Stimulated activated CD4-positive, alpha-beta T cell treated with anti-CD3 and anti-CD28 coated beads, Interleukin-4, amount 100 ng/mL, for 24 hours (primary cell): ENCODE results near the gene ITPR2.
"Not testable (repeated sequence)": the region's sequence is repeated elsewhere in the genome, so short reads cannot be mapped to it uniquely, and the experiment has no call there.

Experiments used
- DNase-seq: peaks from one replicate; pipeline ENCODE4 v3.0.0-alpha.2; 2020

ITPR2 gene

GRCh38 chr12:26433701-26434100, 399.3 kb downstream of the ITPR2 start:
- not testable (repeated sequence) for DNase-seq

GRCh38 chr12:26431211-26431610, 401.8 kb downstream of the ITPR2 start:
- DNase-seq = no peak

- not testable (repeated sequence) for DNase-seq
Observed at GRCh38 chr12:26430596-26430995, 402.4 kb downstream of the ITPR2 start.

GRCh38 chr12:26429070-26429691, 403.8 kb downstream of the ITPR2 start:
- no peak for DNase-seq

GRCh38 chr12:26428420-26428819, 404.6 kb downstream of the ITPR2 start:
- DNase-seq = no peak

GRCh38 chr12:26426652-26427051, 406.3 kb downstream of the ITPR2 start:
- DNase-seq = no peak

- DNase-seq = no peak
Observed at GRCh38 chr12:26425587-26426260, 407.3 kb downstream of the ITPR2 start.

- DNase-seq = no peak
Observed at GRCh38 chr12:26422839-26423398, 410.1 kb downstream of the ITPR2 start.

- no peak for DNase-seq
Observed at GRCh38 chr12:26416550-26416949, 416.4 kb downstream of the ITPR2 start.

GRCh38 chr12:26410689-26411088, 422.3 kb downstream of the ITPR2 start:
- DNase-seq = no peak

GRCh38 chr12:26406813-26407212, 426.2 kb downstream of the ITPR2 start:
- no peak for DNase-seq

- no peak for DNase-seq
Observed at GRCh38 chr12:26406391-26406790, 426.6 kb downstream of the ITPR2 start.

- no peak for DNase-seq
Observed at GRCh38 chr12:26403601-26404000, 429.4 kb downstream of the ITPR2 start.

- no peak for DNase-seq
Observed at GRCh38 chr12:26402648-26403047, 430.3 kb downstream of the ITPR2 start.

- DNase-seq = no peak
Observed at GRCh38 chr12:26401874-26402273, 431.1 kb downstream of the ITPR2 start.

GRCh38 chr12:26400627-26401026, 432.4 kb downstream of the ITPR2 start:
- no peak for DNase-seq

- DNase-seq = no peak
Observed at GRCh38 chr12:26399381-26399780, 433.6 kb downstream of the ITPR2 start.

GRCh38 chr12:26396402-26396801, 436.6 kb downstream of the ITPR2 start:
- no peak for DNase-seq

GRCh38 chr12:26389343-26389742, 443.7 kb downstream of the ITPR2 start:
- DNase-seq = no peak

- DNase-seq = no peak
Observed at GRCh38 chr12:26384536-26384935, 448.5 kb downstream of the ITPR2 start.

- DNase-seq = no peak
Observed at GRCh38 chr12:26383041-26383440, 450.0 kb downstream of the ITPR2 start.

- DNase-seq = no peak
Observed at GRCh38 chr12:26380897-26381296, 452.1 kb downstream of the ITPR2 start.

- no peak for DNase-seq
Observed at GRCh38 chr12:26379777-26380467, 453.1 kb downstream of the ITPR2 start.

GRCh38 chr12:26378711-26379110, 454.3 kb downstream of the ITPR2 start:
- DNase-seq = no peak
